ENCODE measurements around the gene UMOD. TPM values are rescaled to one million over a fixed set of nuclear protein-coding genes. Genes with fewer than 3 reads are reported as not detected.

Gene UMOD
- total RNA-seq = not detected in 2 replicates

DNA sequence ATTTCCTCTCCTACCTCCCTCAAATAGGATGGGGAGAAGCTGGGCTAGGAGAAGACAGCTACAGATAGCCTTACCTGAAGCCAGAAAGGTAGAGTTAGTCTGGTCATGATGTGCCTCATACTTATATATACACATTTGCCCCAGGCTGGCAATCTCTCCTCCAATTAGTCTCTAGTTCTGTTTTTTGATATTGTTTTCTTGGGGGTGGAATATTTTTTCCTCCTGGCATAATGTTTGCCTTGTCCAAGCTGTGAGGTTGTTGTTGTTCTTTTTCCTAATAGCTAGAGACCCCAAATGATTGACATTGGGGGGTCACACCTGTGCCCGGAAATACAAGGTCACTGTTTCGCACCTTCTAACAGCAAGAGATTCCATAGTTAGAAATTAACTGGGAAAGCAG is at the start of gene UMOD:
Gene UMOD (minus strand): TSS at position 101 of the 400 bp plus-strand sequence. CDS start 1,978 bp downstream, outside the sequence.

DNA sequence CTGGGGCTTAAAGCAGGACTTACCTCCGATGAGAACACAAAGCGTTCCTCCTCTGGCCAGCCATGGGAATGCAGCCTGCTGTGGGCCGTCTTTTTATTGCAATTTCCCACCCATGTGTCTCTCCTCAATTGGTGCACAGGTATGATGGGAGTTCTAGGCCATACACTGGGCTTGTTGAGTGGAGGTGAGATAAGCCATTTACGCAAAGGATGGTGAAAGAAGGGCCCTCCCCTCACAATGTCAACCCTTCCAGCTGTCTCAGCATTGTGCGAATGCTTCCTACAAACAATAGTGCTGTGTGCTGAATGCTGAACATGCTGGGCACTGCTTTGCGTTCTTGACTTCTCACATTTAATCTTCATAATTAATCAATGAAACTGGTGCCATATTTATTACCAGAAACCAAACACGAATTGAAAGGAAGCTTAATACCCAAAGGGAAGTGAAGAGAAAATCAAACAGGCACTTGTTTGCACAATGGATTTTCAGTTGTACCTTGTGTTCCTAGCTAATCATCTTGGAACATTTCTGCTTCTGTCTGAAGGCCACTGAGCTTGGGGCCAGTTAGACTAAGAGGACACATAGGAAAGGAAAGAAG is 25.0 kb downstream of the UMOD start, which contains the start of gene GP2:
Gene GP2 (minus strand): TSS at position 70 of the 598 bp plus-strand sequence. CDS start 1,082 bp downstream, outside the sequence.

Other genes starting within 250 kb of the UMOD start
- not detected in 2 replicates for gene GP2, start 25.2 kb downstream of the UMOD start, total RNA-seq
- gene PDILT, start 52.0 kb upstream of the UMOD start, total RNA-seq = not detected in 2 replicates
- 0.78 and 8.5 TPM in 2 replicates for gene ACSM5, start 56.8 kb upstream of the UMOD start, total RNA-seq
- not detected in 2 replicates for gene ACSM2A, start 98.8 kb upstream of the UMOD start, total RNA-seq
- not detected in 2 replicates for gene ACSM2B, start 223.7 kb upstream of the UMOD start, total RNA-seq

Data from subcutaneous preadipocyte (primary cell).